GM23338 (cell line): ENCODE data around the gene SLC17A7. TPM values are rescaled to one million over a fixed set of nuclear protein-coding genes. Genes with fewer than 3 reads are reported as not detected.

Experiments used
- ATAC-seq: fragments of 200-7000 bp; cut with Tn5 transposase; 3 replicates; pipeline ENCODE4 v1.9.1; 2020
- DNase-seq: peaks from one replicate; pipeline ENCODE4 v3.0.0-alpha.2; 2015; ENCODE audit warnings: low spot score
- H2AFZ ChIP-seq: fragments of 200-600 bp; sonication (generic); 2 replicates; pipeline ENCODE4 v1.8.0; 2016; ENCODE audit warnings: antibody characterized with exemption, mild to moderate bottlenecking, moderate library complexity
- H3F3A ChIP-seq: fragments of 200-600 bp; sonication (generic); replicated peaks from 2 replicates; pipeline ENCODE4 v1.8.0; 2017; ENCODE audit warnings: antibody characterized with exemption, mixed run types, low read depth
- H3K27ac ChIP-seq: fragments of 200-600 bp; sonication (generic); 2 replicates; pipeline ENCODE4 v1.6.1; 2016; ENCODE audit warnings: low read depth
- H3K27me3 ChIP-seq: fragments of 200-600 bp; sonication (generic); 2 replicates; pipeline ENCODE4 v1.8.0; 2016; ENCODE audit warnings: mild to moderate bottlenecking, mixed run types, moderate library complexity; ENCODE audit not compliant: insufficient read depth
- H3K36me3 ChIP-seq: fragments of 200-600 bp; sonication (generic); 2 replicates; pipeline ENCODE4 v1.8.0; 2016; ENCODE audit warnings: mild to moderate bottlenecking; ENCODE audit not compliant: insufficient read depth
- H3K4me1 ChIP-seq: fragments of 200-600 bp; sonication (generic); 2 replicates; pipeline ENCODE4 v1.8.0; 2016; ENCODE audit warnings: mild to moderate bottlenecking, moderate library complexity; ENCODE audit not compliant: insufficient read depth
- H3K4me2 ChIP-seq: fragments of 200-600 bp; sonication (generic); 2 replicates; pipeline ENCODE4 v1.7.1; 2017; ENCODE audit warnings: mixed run types
- H3K4me3 ChIP-seq: fragments of 200-600 bp; sonication (generic); 2 replicates; pipeline ENCODE4 v1.6.1; 2016; ENCODE audit warnings: mixed run types
- H3K79me2 ChIP-seq: fragments of 200-600 bp; sonication (generic); replicated peaks from 2 replicates; pipeline ENCODE4 v1.8.0; 2017; ENCODE audit warnings: mild to moderate bottlenecking; ENCODE audit not compliant: insufficient read depth
- H3K9me2 ChIP-seq: fragments of 200-600 bp; sonication (generic); 2 replicates; pipeline ENCODE4 v1.8.0; 2017; ENCODE audit not compliant: insufficient read depth
- H4K20me1 ChIP-seq: fragments of 200-600 bp; sonication (generic); replicated peaks from 2 replicates; pipeline ENCODE4 v1.8.0; 2017; ENCODE audit warnings: mild to moderate bottlenecking; ENCODE audit not compliant: insufficient read depth
- H3K27ac Mint-ChIP-seq: 2 replicates; pipeline ENCODE4 v1.8.0; 2020; ENCODE audit warnings: inconsistent platforms, mild to moderate bottlenecking, moderate library complexity, mixed read lengths
- H3K27me3 Mint-ChIP-seq: 3 replicates; pipeline ENCODE4 v1.8.0; 2022; ENCODE audit warnings: low read depth, mild to moderate bottlenecking, moderate library complexity, mixed read lengths, inconsistent platforms; ENCODE audit not compliant: insufficient read depth, poor library complexity
- H3K36me3 Mint-ChIP-seq: 3 replicates; pipeline ENCODE4 v1.8.0; 2021; ENCODE audit warnings: low read depth, mild to moderate bottlenecking, inconsistent platforms, moderate library complexity, mixed read lengths
- H3K4me1 Mint-ChIP-seq: 3 replicates; pipeline ENCODE4 v1.8.0; 2020; ENCODE audit warnings: mild to moderate bottlenecking, inconsistent platforms, mixed read lengths
- H3K4me3 Mint-ChIP-seq: 3 replicates; pipeline ENCODE4 v1.8.0; 2021; ENCODE audit warnings: moderate library complexity, mild to moderate bottlenecking, inconsistent platforms, mixed read lengths
- H3K9me3 Mint-ChIP-seq: 3 replicates; pipeline ENCODE4 v1.8.0; 2020; ENCODE audit warnings: moderate library complexity, mild to moderate bottlenecking, inconsistent platforms, mixed read lengths
- CTCF ChIP-seq, 2 experiments: fragments of 200-600 bp in 1 of 2; sonication (generic) in 1 of 2; conservative IDR thresholded peaks; 2 replicates each; pipeline versions ENCODE4 v1.5.1 to v1.6.1; 2016 to 2017; ENCODE audit warnings: antibody characterized with exemption in 2 of 2, low read depth in 2 of 2, mild to moderate bottlenecking in 2 of 2, moderate library complexity in 1 of 2
- POLR2AphosphoS5 ChIP-seq: IDR thresholded peaks from 2 replicates; pipeline ENCODE4 v1.6.1; 2016; ENCODE audit warnings: antibody characterized with exemption, low read depth
- ZNF331 ChIP-seq: fragments of 250-450 bp; sonication (Bioruptor Pico); IDR thresholded peaks from 2 replicates; pipeline ENCODE4 v1.5.0; 2020; ENCODE audit warnings: low read depth, mild to moderate bottlenecking, moderate library complexity
- ZNF462 ChIP-seq: fragments of 250-450 bp; sonication (Bioruptor Pico); IDR thresholded peaks from 2 replicates; pipeline ENCODE4 v1.5.0; 2020; ENCODE audit warnings: mild to moderate bottlenecking, moderate library complexity
- polyA plus RNA-seq: library from polyadenylated mRNA; unstranded; fragments of >200 nt; fragmentation: Nextera tagmentation; extraction: Ambion mirVana; gene quantifications from 2 replicates; pipeline ENCODE4 v1.2.1, GENCODE V29; 2016
- total RNA-seq: library from RNA; depleted of rRNA; stranded (reverse); fragments of >200 nt; shearing (Covaris generic); gene quantifications from 2 replicates; pipeline ENCODE4 v1.2.3, GENCODE V29; 2014

The SLC17A7 gene
- total and polyA plus RNA-seq, 2 experiments from 2014 or later = 0.90 to 1.5 TPM

GRCh38 chr19:49489601-49490167 is 48.4 kb upstream of the SLC17A7 start:
- Histone ChIP-seq H4K20me1 (peaks cover 23% of the 10 kb centered on the region), H3K36me3 (peaks cover 40% of the 10 kb centered on the region), H3F3A (peaks cover 65% of the 10 kb centered on the region), H3K79me2 (peaks cover 31% of the 10 kb centered on the region), H2AFZ (no peak overlapping the region), H3K27me3 (no peaks in the 10 kb centered on the region), H3K4me3 (peak overlapping the region; percentile 95), H3K27ac (peak overlapping the region; percentile 100), H3K9me2 (no peaks in the 10 kb centered on the region), H3K4me2 (peak overlapping the region; percentile 96), H3K4me1 (peaks cover 10% of the 10 kb centered on the region; the same call in 1 of the 2 replicates)
- Mint-ChIP-seq H3K4me3 (peak overlapping the region; percentile 98), H3K4me1 (peaks cover 13% of the 10 kb centered on the region; the same call in 2 of the 3 replicates), H3K36me3 (peaks cover 64% of the 10 kb centered on the region), H3K27ac (peak overlapping the region; percentile 99), H3K9me3 (peaks cover 18% of the 10 kb centered on the region), H3K27me3 (peaks cover 63% of the 10 kb centered on the region)
- TF ChIP-seq ZNF331 (CRISPR knock-in tag) (no peak), POLR2AphosphoS5 (peak; percentile 40)
- no peak for DNase-seq
- no peak for ATAC-seq

GRCh38 chr19:49488863-49489537 is 47.7 kb upstream of the SLC17A7 start:
- DNase-seq = no peak
- Histone ChIP-seq H3K27me3 (no peaks in the 10 kb centered on the region), H3F3A (peaks cover 62% of the 10 kb centered on the region), H3K36me3 (peaks cover 40% of the 10 kb centered on the region), H3K4me1 (peaks cover 10% of the 10 kb centered on the region; the same call in 1 of the 2 replicates), H3K4me3 (peak overlapping the region; percentile 95), H4K20me1 (peaks cover 23% of the 10 kb centered on the region), H3K9me2 (no peaks in the 10 kb centered on the region), H3K4me2 (peak overlapping the region; percentile 96), H2AFZ (no peak overlapping the region), H3K79me2 (peaks cover 31% of the 10 kb centered on the region), H3K27ac (peak overlapping the region; percentile 100)
- peak overlapping the region; percentile 98 for H3K4me3 Mint-ChIP-seq
- H3K4me1 Mint-ChIP-seq = peaks cover 13% of the 10 kb centered on the region; the same call in 2 of the 3 replicates
- TF ChIP-seq CTCF (conservative IDR thresholded peaks at IDR 0.05; ENCODE audit: low read depth in 2 of 2) (no peak), ZNF462 (no peak), POLR2AphosphoS5 (peak; percentile 19; the same call in 1 of the 2 replicates)
- H3K27me3 Mint-ChIP-seq = peaks cover 57% of the 10 kb centered on the region
- peaks cover 18% of the 10 kb centered on the region for H3K9me3 Mint-ChIP-seq
- ATAC-seq = no peak
- peaks cover 64% of the 10 kb centered on the region for H3K36me3 Mint-ChIP-seq
- peak overlapping the region; percentile 99 for H3K27ac Mint-ChIP-seq
